Activated naive CD4-positive, alpha-beta T cell treated with anti-CD3 and anti-CD28 coated beads, Interleukin-2, amount 50 U/mL, for 72 hours (primary cell): ENCODE data around the gene CIDEB. TPM values are rescaled to one million over a fixed set of nuclear protein-coding genes. Genes with fewer than 3 reads are reported as not detected.

ENCODE experiments used
- ATAC-seq, 2 donors: fragments of 150-1000 bp; cut with Tn5 transposase; 2 replicates each; pipeline ENCODE4 v1.10.0; 2021; ENCODE audit warnings: mild to moderate bottlenecking in 2 of 2, moderate library complexity in 2 of 2
- DNase-seq, 2 donors: peaks; one replicate each; pipeline ENCODE4 v3.0.0; 2021 to 2022; ENCODE audit warnings: low spot score in 2 of 2
- H3K27ac Mint-ChIP-seq, 2 donors: one replicate each; pipeline ENCODE4 v1.8.0; 2022; ENCODE audit warnings: mild to moderate bottlenecking in 2 of 2, mixed read lengths in 2 of 2
- H3K36me3 Mint-ChIP-seq, 2 donors: one replicate each; pipeline ENCODE4 v1.8.0; 2022; ENCODE audit warnings: mixed read lengths in 2 of 2
- H3K9me3 Mint-ChIP-seq, 2 donors: one replicate each; pipeline ENCODE4 v1.8.0; 2022; ENCODE audit warnings: mixed read lengths in 2 of 2
- total RNA-seq, 2 donors: library from RNA; stranded (reverse); gene quantifications; one replicate each; pipeline ENCODE4 v1.2.3, GENCODE V29; 2022

The CIDEB gene
- total RNA-seq, 2 donors from 2014 or later = 6.9 to 17.0 TPM

- no peaks in the 10 kb centered on the region for H3K9me3 Mint-ChIP-seq
- no peak overlapping the region for H3K27ac Mint-ChIP-seq
Measured at GRCh38 chr14:24258548-24259265, 49.1 kb downstream of the CIDEB start.

GRCh38 chr14:24258119-24258518 lies 49.7 kb downstream of the CIDEB start:
- peaks cover 0 to 20% of the 10 kb centered on the region in 2 donors for H3K36me3 Mint-ChIP-seq
- H3K27ac Mint-ChIP-seq = no peak overlapping the region
- DNase-seq (no peak), ATAC-seq (no peak)
- no peaks in the 10 kb centered on the region for H3K9me3 Mint-ChIP-seq

More at GRCh38 chr14:24258548-24259265, 49.1 kb downstream of the CIDEB start:
- ATAC-seq (no peak), DNase-seq (no peak)
- peaks cover 0 to 20% of the 10 kb centered on the region in 2 donors for H3K36me3 Mint-ChIP-seq

GRCh38 chr14:24256960-24257359 lies 50.8 kb downstream of the CIDEB start:
- ATAC-seq (no peak), DNase-seq (no peak)
- no peaks in the 10 kb centered on the region for H3K9me3 Mint-ChIP-seq
- H3K27ac Mint-ChIP-seq = no peak overlapping the region
- H3K36me3 Mint-ChIP-seq = peaks cover 0 to 20% of the 10 kb centered on the region in 2 donors

- Mint-ChIP-seq H3K36me3 (peaks cover 0 to 18% of the 10 kb centered on the region in 2 donors), H3K27ac (peak overlapping the region in 1 of 2 donors; percentile 29), H3K9me3 (no peaks in the 10 kb centered on the region)
- ATAC-seq (no peak), DNase-seq (no peak)
Measured at GRCh38 chr14:24255931-24256711, 51.7 kb downstream of the CIDEB start.

GRCh38 chr14:24255438-24255837 lies 52.3 kb downstream of the CIDEB start:
- H3K36me3 Mint-ChIP-seq = peaks cover 0 to 15% of the 10 kb centered on the region in 2 donors
- H3K9me3 Mint-ChIP-seq = no peaks in the 10 kb centered on the region
- DNase-seq (no peak), ATAC-seq (no peak)
- peak overlapping the region in 1 of 2 donors; percentile 52 for H3K27ac Mint-ChIP-seq

Other genes starting within 250 kb of the CIDEB start
- gene CPNE6, start 236.4 kb downstream of the CIDEB start, total RNA-seq = under 1 TPM in 1 of 2 donors, not detected in 1; 0.14 TPM
- 10 to 100 TPM; 40.9 to 89.2 TPM for gene PCK2, start 213.7 kb downstream of the CIDEB start, total RNA-seq
- 100 to 1,000 TPM in 1 of 2 donors, 10 to 100 TPM in 1; 66.7 to 146 TPM for gene DCAF11, start 193.2 kb downstream of the CIDEB start, total RNA-seq
- 1 to 10 TPM; 2.9 to 4.8 TPM for gene NRL, start 193.0 kb downstream of the CIDEB start, total RNA-seq
- gene FITM1, start 177.3 kb downstream of the CIDEB start, total RNA-seq = 1 to 10 TPM in 1 of 2 donors, under 1 TPM in 1; 0.49 to 2.2 TPM
- 100 to 1,000 TPM; 355 to 401 TPM for gene PSME1, start 171.8 kb downstream of the CIDEB start, total RNA-seq
- 10 to 100 TPM; 36.8 to 64.2 TPM for gene EMC9, start 166.4 kb downstream of the CIDEB start, total RNA-seq
- 100 to 1,000 TPM; 452 to 507 TPM for gene PSME2, start 161.4 kb downstream of the CIDEB start, total RNA-seq
- 10 to 100 TPM; 81.5 to 90.7 TPM for gene RNF31, start 160.5 kb downstream of the CIDEB start, total RNA-seq
- gene IRF9, start 146.7 kb downstream of the CIDEB start, total RNA-seq = 100 to 1,000 TPM; 183 to 227 TPM
- 10 to 100 TPM; 36.4 to 48.7 TPM for gene REC8, start 135.9 kb downstream of the CIDEB start, total RNA-seq
- gene IPO4, start 119.2 kb downstream of the CIDEB start, total RNA-seq = 10 to 100 TPM; 37.5 to 67.6 TPM
- 10 to 100 TPM; 24.6 to 29.3 TPM for gene TM9SF1, start 112.5 kb downstream of the CIDEB start, total RNA-seq
- gene TSSK4, start 102.3 kb downstream of the CIDEB start, total RNA-seq = under 1 TPM; 0.27 to 0.41 TPM
- 10 to 100 TPM; 69.2 to 74.2 TPM for gene CHMP4A, start 94.5 kb downstream of the CIDEB start, total RNA-seq
- 1 to 10 TPM; 5.5 to 7.4 TPM for gene MDP1, start 91.9 kb downstream of the CIDEB start, total RNA-seq
- gene NEDD8, start 75.6 kb downstream of the CIDEB start, total RNA-seq = 100 to 1,000 TPM; 172 to 210 TPM
- gene GMPR2, start 75.0 kb downstream of the CIDEB start, total RNA-seq = 100 to 1,000 TPM in 1 of 2 donors, 10 to 100 TPM in 1; 62.6 to 106 TPM
- 100 to 1,000 TPM in 1 of 2 donors, 10 to 100 TPM in 1; 80.0 to 101 TPM for gene TINF2, start 65.4 kb downstream of the CIDEB start, total RNA-seq
- 10 to 100 TPM in 1 of 2 donors, 1 to 10 TPM in 1; 7.9 to 31.6 TPM for gene TGM1, start 44.8 kb downstream of the CIDEB start, total RNA-seq
- gene RABGGTA, start 36.4 kb downstream of the CIDEB start, total RNA-seq = 10 to 100 TPM; 58.6 to 67.0 TPM
- gene DHRS1, start 8.2 kb downstream of the CIDEB start, total RNA-seq = 10 to 100 TPM; 13.3 to 17.7 TPM
- 10 to 100 TPM; 30.5 TPM for gene NOP9, start 8.1 kb downstream of the CIDEB start, total RNA-seq
- gene LTB4R2, start 2.2 kb upstream of the CIDEB start, total RNA-seq = 10 to 100 TPM; 13.7 to 16.2 TPM
- gene LTB4R, start 3.5 kb upstream of the CIDEB start, total RNA-seq = 10 to 100 TPM; 14.0 to 15.8 TPM
- gene ADCY4, start 27.1 kb upstream of the CIDEB start, total RNA-seq = 1 to 10 TPM; 2.1 to 5.7 TPM
- 10 to 100 TPM; 11.1 to 11.8 TPM for gene RIPK3, start 32.0 kb upstream of the CIDEB start, total RNA-seq
- gene NFATC4, start 60.2 kb upstream of the CIDEB start, total RNA-seq = 1 to 10 TPM in 1 of 2 donors, under 1 TPM in 1; 0.27 to 1.7 TPM
- gene NYNRIN, start 91.0 kb upstream of the CIDEB start, total RNA-seq = under 1 TPM; 0.02 to 0.14 TPM
- 10 to 100 TPM in 1 of 2 donors, 1 to 10 TPM in 1; 6.5 to 20.1 TPM for gene CBLN3, start 121.7 kb upstream of the CIDEB start, total RNA-seq
- gene KHNYN, start 122.0 kb upstream of the CIDEB start, total RNA-seq = 10 to 100 TPM; 70.1 to 70.6 TPM
- gene SDR39U1, start 134.8 kb upstream of the CIDEB start, total RNA-seq = 10 to 100 TPM; 50.6 to 72.3 TPM
- not detected for gene CMA1, start 200.3 kb upstream of the CIDEB start, total RNA-seq